Sigmoid colon (tissue), 7 donors: ENCODE data around the gene KCNG1. TPM values are rescaled to one million over a fixed set of nuclear protein-coding genes. Genes with fewer than 3 reads are reported as not detected.

ENCODE experiments used
- DNase-seq: peaks from one replicate; pipeline ENCODE4 v3.0.0-alpha.2; 2019
- H3K27ac ChIP-seq, 4 donors: fragments of 200-600 bp; sonication (generic); one replicate each; pipeline ENCODE4 v1.5.1; 2016 to 2019; ENCODE audit warnings: mild to moderate bottlenecking in 1 of 4
- H3K27me3 ChIP-seq, 3 donors: fragments of 200-600 bp; sonication (generic); one replicate each; pipeline ENCODE4 v1.5.1; 2019; ENCODE audit warnings: mild to moderate bottlenecking in 1 of 3
- H3K36me3 ChIP-seq, 4 donors: fragments of 200-600 bp; sonication (generic); one replicate each; pipeline ENCODE4 v1.5.1; 2016 to 2019
- H3K4me1 ChIP-seq, 4 donors: fragments of 200-600 bp; sonication (generic); one replicate each; pipeline ENCODE4 v1.5.1; 2017 to 2019
- H3K4me3 ChIP-seq, 4 donors: fragments of 200-600 bp; sonication (generic); one replicate each; pipeline ENCODE4 v1.5.1; 2017 to 2019; ENCODE audit warnings: mild to moderate bottlenecking in 2 of 4, moderate library complexity in 1 of 4
- H3K9me3 ChIP-seq, 4 donors: fragments of 200-600 bp in 3 of 4; sonication (generic) in 3 of 4; one replicate each; pipeline versions ENCODE4 v1.5.1 to v1.6.1; 2013 to 2019
- EP300 ChIP-seq, 4 donors: sonication (generic); formaldehyde crosslinking; IDR thresholded peaks; one replicate each; pipeline ENCODE4 v1.6.1; 2017; ENCODE audit warnings: antibody characterized with exemption in 4 of 4
- POLR2A ChIP-seq, 2 donors: fragments of 450-650 bp; IDR thresholded peaks; one replicate each; pipeline ENCODE4 v1.6.1; 2016; ENCODE audit warnings: antibody characterized with exemption in 2 of 2, mild to moderate bottlenecking in 2 of 2, moderate library complexity in 2 of 2
- POLR2AphosphoS5 ChIP-seq, 4 donors: sonication (generic); formaldehyde crosslinking; IDR thresholded peaks; one replicate each; pipeline ENCODE4 v1.6.1; 2017; ENCODE audit warnings: antibody characterized with exemption in 4 of 4
- WGBS, 2 donors: extraction: QIAGEN DNeasy Blood & Tissue Kit; methylation state at CpG; one replicate each; pipeline ENCODE4 v1.1.7; 2013; 5-methylcytosine and 5-hydroxymethylcytosine counted together
- intact Hi-C: fragments of 100-400 bp; cut with DNase I; formaldehyde crosslinking; loops from one replicate; pipeline ENCODE4 v1.15.1; 2023
- polyA plus RNA-seq, 3 donors: library from polyadenylated mRNA; stranded (reverse); fragments of 200-250 nt; gene quantifications; one replicate each; pipeline ENCODE4 v1.2.3, GENCODE V29; 2013
- total RNA-seq, 4 donors: library from RNA; depleted of rRNA; stranded (reverse); fragments of >200 nt; gene quantifications; one replicate each; pipeline ENCODE4 v1.1.0, GENCODE V29; 2016
- TF ChIP-seq, protein P1 (sequence below), 4 experiments: fragments of 450-650 bp in 3 of 4; fragments of 200-600 bp in 1 of 4; IDR thresholded peaks; one replicate each; pipeline ENCODE4 v1.5.1; 2016 to 2019; ENCODE audit warnings: antibody characterized with exemption in 4 of 4, mild to moderate bottlenecking in 3 of 4, moderate library complexity in 2 of 4
- donor health status: healthy with polysubstance abuse.
- donor health status: Bipolar disorder and iron deficiency.
- donor health status: healthy.

The KCNG1 gene
- total and polyA plus RNA-seq, 7 donors = 1.7 to 7.1 (median 3.2) TPM

DNA sequence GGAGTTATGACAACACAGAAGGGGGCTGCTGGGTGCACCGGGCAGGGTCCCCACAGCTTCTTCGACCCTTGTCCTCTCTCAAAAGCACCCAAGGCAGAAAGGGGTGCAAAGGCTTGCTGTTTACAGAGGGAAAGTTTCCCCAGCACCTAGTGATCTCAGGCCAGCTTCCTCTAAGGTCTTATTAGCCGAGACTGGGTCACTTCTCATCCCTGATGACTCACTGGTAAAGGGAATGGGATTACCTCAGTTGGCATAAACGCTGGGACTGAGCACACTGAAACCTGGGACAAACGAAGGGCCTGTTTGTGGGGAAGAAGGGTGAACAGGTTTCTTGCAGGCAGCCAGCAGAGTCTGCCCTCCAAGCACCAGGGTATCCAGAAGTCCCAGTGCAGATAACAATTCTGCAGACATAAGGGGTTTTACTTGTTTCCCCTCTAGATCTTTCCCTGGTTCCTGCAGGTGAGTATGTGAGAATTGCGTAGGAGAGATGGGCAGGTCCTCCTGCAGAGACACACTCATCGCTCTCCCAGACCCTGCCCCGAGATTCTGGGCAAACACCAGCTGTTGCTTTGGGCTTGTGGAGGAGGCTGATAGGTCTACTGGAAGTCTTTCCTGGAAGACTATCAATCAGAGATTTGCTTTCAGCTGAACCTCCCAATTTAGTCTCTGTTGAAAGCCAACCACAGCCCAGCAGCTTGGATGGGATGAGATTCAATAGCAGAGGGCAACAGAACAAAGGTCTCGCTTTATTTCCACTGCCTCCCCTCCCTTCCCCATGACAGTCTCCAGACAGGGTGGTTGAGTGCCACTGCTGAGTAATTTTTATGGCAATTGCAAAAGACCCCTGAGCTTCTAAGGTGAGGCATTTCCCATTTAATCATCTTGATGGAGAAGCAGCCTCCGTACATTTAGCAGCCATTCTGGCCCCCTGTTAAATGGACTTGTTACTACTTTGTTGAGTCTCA, 25.7 kb downstream of the KCNG1 start:
- WGBS, 2 donors = 49 to 63% methylated on average over 10 of the region's 10 CpGs
- Histone ChIP-seq H3K9me3 (no peaks in the 10 kb centered on the region), H3K27me3 (peaks cover 0 to 5% (median 3%) of the 10 kb centered on the region in 3 donors), H3K36me3 (no peaks in the 10 kb centered on the region), H3K4me3 (no peak overlapping the region), H3K27ac (no peak overlapping the region), H3K4me1 (no peaks in the 10 kb centered on the region)
- TF ChIP-seq EP300 (IDR thresholded peaks at IDR 0.05) = no peak
- TF ChIP-seq, protein P1, sequence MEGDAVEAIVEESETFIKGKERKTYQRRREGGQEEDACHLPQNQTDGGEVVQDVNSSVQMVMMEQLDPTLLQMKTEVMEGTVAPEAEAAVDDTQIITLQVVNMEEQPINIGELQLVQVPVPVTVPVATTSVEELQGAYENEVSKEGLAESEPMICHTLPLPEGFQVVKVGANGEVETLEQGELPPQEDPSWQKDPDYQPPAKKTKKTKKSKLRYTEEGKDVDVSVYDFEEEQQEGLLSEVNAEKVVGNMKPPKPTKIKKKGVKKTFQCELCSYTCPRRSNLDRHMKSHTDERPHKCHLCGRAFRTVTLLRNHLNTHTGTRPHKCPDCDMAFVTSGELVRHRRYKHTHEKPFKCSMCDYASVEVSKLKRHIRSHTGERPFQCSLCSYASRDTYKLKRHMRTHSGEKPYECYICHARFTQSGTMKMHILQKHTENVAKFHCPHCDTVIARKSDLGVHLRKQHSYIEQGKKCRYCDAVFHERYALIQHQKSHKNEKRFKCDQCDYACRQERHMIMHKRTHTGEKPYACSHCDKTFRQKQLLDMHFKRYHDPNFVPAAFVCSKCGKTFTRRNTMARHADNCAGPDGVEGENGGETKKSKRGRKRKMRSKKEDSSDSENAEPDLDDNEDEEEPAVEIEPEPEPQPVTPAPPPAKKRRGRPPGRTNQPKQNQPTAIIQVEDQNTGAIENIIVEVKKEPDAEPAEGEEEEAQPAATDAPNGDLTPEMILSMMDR (IDR thresholded peaks at IDR 0.05) = no peak
- TF ChIP-seq POLR2A (IDR thresholded peaks at IDR 0.05) = no peak
- no peak for TF ChIP-seq POLR2AphosphoS5 (IDR thresholded peaks at IDR 0.05)
- no peak for DNase-seq
- intact Hi-C loops = no loop called here

DNA sequence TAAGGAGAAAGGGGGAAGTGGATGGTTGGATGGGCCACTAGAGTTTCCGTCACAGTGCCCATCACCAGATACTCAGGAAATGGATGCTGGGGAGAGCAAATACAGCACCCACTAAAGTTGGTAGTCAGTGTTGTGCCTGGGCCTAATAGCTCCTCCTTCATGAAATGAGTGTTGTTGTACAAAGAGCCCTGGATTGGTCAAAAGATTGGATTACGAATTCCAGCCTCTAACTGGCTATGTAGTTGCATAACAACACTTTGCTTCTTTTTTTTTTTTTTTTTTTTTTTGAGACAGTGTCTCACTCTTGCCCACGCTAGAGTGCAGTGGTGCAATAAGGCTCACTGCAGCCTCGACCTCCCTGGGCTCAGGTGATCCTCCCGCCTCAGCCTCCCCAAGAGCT, 27.4 kb downstream of the KCNG1 start:
- Histone ChIP-seq H3K4me3 (no peak overlapping the region), H3K36me3 (no peaks in the 10 kb centered on the region), H3K4me1 (no peaks in the 10 kb centered on the region), H3K9me3 (no peaks in the 10 kb centered on the region), H3K27ac (no peak overlapping the region), H3K27me3 (peaks cover 0 to 5% (median 0%) of the 10 kb centered on the region in 3 donors)
- 79 to 85% methylated on average over 5 of the region's 5 CpGs for WGBS, 2 donors
- intact Hi-C loops = no loop called here
- no peak for DNase-seq
- no peak for TF ChIP-seq POLR2AphosphoS5 (IDR thresholded peaks at IDR 0.05)
- TF ChIP-seq EP300 (IDR thresholded peaks at IDR 0.05) = no peak
- TF ChIP-seq, protein P1 (IDR thresholded peaks at IDR 0.05) = no peak
- TF ChIP-seq POLR2A (IDR thresholded peaks at IDR 0.05) = no peak

DNA sequence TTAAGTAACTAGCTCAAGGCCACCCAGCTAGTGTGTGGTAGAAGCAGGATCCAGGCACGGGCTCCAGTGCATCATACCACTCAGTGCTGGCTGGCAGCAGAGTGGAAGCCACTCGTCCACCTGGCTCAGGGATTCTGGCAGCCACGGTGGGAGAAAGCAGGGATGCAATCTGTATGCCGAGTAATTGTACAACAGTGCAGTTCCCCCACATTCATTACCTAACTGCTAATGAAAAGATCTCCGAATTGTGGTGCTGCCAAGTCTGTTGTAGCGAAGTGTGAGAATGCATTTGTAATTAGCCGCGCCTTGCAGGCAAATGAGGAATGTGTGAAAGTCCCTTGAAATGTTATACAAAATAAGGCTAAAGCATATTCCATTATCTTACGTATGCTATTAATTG, 29.0 kb downstream of the KCNG1 start:
- H3K4me1 ChIP-seq = no peaks in the 10 kb centered on the region
- H3K27me3 ChIP-seq = peaks cover 0 to 5% (median 0%) of the 10 kb centered on the region in 3 donors
- no peak overlapping the region for H3K27ac ChIP-seq
- intact Hi-C loops = no loop called here
- H3K9me3 ChIP-seq = no peaks in the 10 kb centered on the region
- DNase-seq = no peak
- TF ChIP-seq, protein P1 (IDR thresholded peaks at IDR 0.05) = no peak
- TF ChIP-seq POLR2A (IDR thresholded peaks at IDR 0.05) = no peak
- TF ChIP-seq POLR2AphosphoS5 (IDR thresholded peaks at IDR 0.05) = no peak
- TF ChIP-seq EP300 (IDR thresholded peaks at IDR 0.05) = no peak
- 81 to 83% methylated on average over 9 of the region's 9 CpGs for WGBS, 2 donors
- H3K4me3 ChIP-seq = no peak overlapping the region
- no peaks in the 10 kb centered on the region for H3K36me3 ChIP-seq

DNA sequence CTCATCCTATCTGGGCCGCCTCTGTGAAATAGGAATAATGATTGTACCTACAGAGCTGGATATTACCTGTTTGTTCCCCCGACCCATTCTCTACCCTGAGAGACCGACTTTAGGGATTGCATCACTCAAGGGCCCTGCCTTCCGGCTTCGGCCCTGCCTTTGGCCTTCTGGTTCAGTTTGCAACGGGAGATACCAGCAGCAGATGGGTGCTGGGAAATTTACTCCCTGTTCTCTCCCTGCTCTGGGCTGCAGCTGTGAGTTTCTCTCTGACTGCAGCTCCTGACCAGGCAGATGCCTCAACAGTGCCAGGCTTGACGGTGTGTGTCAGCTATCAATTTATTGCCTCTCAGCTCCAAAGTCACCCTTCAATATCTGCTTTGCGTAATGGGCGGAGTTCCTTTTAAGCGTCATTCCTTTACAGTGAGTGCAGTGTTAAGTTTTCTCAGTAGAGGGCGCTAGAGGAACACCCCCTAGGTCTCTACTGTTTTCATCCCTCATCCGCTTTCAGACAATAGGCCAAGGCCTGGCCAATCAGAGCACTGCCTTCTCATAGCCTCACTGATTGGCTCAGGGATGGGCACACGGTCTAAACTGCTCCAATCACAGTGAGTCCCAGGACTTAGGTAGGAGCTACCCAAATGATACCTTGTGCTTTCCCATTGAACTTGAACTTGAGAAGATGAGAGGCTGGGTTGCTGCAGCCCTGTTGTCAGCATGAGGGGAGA, 30.0 kb downstream of the KCNG1 start:
- intact Hi-C loops = no loop called here
- 28 to 42% methylated on average over 13 of the region's 13 CpGs for WGBS, 2 donors
- DNase-seq = no peak

More for the DNA sequence above, 30.0 kb downstream of the KCNG1 start:
- Histone ChIP-seq H3K27ac (no peak overlapping the region), H3K9me3 (no peaks in the 10 kb centered on the region), H3K4me3 (no peak overlapping the region), H3K4me1 (no peaks in the 10 kb centered on the region), H3K36me3 (no peaks in the 10 kb centered on the region), H3K27me3 (no peaks in the 10 kb centered on the region)
- TF ChIP-seq POLR2AphosphoS5 (IDR thresholded peaks at IDR 0.05) = no peak
- TF ChIP-seq, protein P1 (IDR thresholded peaks at IDR 0.05) = peak in 3 of 4 experiments; percentile 26 to 49 (median 44)
